GM19238 (cell line): Measurements from ENCODE around the gene CCL4L2.
"Not testable (repeated sequence)": the region's sequence is repeated elsewhere in the genome, so short reads cannot be mapped to it uniquely, and the experiment has no call there.

Experiments used
- DNase-seq: peaks from one replicate; pipeline ENCODE4 v3.0.0; 2011; ENCODE audit warnings: low spot score; ENCODE audit not compliant: insufficient read length

Gene CCL4L2

GRCh38 chr17:36195434-36196130 lies 15.3 kb upstream of the CCL4L2 start:
- no peak for DNase-seq

GRCh38 chr17:36196131-36196486 lies 14.8 kb upstream of the CCL4L2 start:
- DNase-seq, result no peak

- DNase-seq, result no peak
Observed at GRCh38 chr17:36197387-36197703, 13.5 kb upstream of the CCL4L2 start.

GRCh38 chr17:36198831-36199465 lies 11.9 kb upstream of the CCL4L2 start:
- no peak for DNase-seq

GRCh38 chr17:36201102-36201501 lies 9.8 kb upstream of the CCL4L2 start:
- DNase-seq, result not testable (repeated sequence)

- DNase-seq, result not testable (repeated sequence)
Observed at GRCh38 chr17:36201506-36201905, 9.4 kb upstream of the CCL4L2 start.

GRCh38 chr17:36203335-36203734 lies 7.5 kb upstream of the CCL4L2 start:
- no peak for DNase-seq

GRCh38 chr17:36204724-36205500 lies 6.0 kb upstream of the CCL4L2 start:
- no peak for DNase-seq

- DNase-seq, result no peak
Observed at GRCh38 chr17:36205637-36206485, 5.0 kb upstream of the CCL4L2 start.

GRCh38 chr17:36206486-36206821 lies 4.4 kb upstream of the CCL4L2 start:
- not testable (repeated sequence) for DNase-seq

- DNase-seq, result not testable (repeated sequence)
Observed at GRCh38 chr17:36207383-36207782, 3.5 kb upstream of the CCL4L2 start.

GRCh38 chr17:36209575-36209974 lies 1.3 kb upstream of the CCL4L2 start:
- DNase-seq, result no peak

- DNase-seq, result not testable (repeated sequence)
Observed at GRCh38 chr17:36211484-36212271, 815 bp downstream of the CCL4L2 start.

- DNase-seq, result no peak
Observed at GRCh38 chr17:36212272-36212605, 1.4 kb downstream of the CCL4L2 start.

- no peak for DNase-seq
Observed at GRCh38 chr17:36212966-36213365, 2.1 kb downstream of the CCL4L2 start.

- DNase-seq, result no peak
Observed at GRCh38 chr17:36213695-36214094, 2.8 kb downstream of the CCL4L2 start.

- DNase-seq, result no peak
Observed at GRCh38 chr17:36214918-36215317, 4.1 kb downstream of the CCL4L2 start.

GRCh38 chr17:36215406-36216308 lies 4.8 kb downstream of the CCL4L2 start:
- DNase-seq, result not testable (repeated sequence)

- DNase-seq, result not testable (repeated sequence)
Observed at GRCh38 chr17:36219556-36219955, 8.7 kb downstream of the CCL4L2 start.
